Measurements from ENCODE around the gene TBC1D8B. TPM values are rescaled to one million over a fixed set of nuclear protein-coding genes. Genes with fewer than 3 reads are reported as not detected.

TBC1D8B gene
- total RNA-seq = 7.0 and 13.2 TPM in 2 replicates

DNA sequence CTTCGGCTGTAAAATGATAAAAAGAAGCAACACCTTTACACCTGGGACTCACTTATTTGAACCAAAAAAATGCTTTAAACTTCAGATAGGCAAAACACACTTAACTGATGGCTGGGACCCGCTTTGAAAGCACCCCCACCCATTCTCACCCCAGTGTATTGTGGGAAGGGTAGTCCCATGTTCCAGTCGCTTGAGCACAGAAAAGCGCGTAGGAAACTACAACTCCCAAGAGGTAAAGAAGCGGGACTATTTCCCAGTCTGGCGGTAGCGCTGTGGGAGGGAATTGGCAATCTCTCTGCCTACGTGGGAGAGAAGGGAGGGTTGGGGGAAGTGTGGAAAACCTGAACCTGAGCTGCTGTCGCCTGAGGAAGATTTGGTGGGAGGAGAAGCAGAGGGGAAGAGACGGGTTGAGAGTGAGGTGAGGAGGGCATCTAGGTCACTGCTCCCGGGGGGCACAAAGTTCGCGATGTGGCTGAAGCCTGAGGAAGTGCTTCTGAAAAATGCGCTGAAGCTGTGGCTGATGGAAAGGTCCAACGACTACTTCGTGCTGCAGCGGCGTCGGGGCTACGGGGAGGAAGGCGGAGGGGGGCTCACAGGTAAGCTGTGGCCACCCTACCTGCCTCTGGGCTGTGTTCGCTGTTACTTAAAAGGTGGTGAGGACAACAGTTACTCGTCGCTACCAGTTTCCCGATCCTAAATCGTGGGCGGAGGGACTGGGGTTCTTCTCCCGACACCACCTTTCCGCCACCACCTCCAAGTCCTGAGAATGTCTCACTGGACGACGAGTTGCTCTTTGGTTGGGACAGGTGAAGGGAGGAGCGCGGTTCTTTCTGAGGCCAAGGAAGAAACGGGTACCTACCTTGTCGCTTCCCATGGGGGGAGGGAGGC is at the start of gene TBC1D8B:
Gene TBC1D8B, plus strand, starts transcription at position 286 of the 888 bp plus-strand sequence. Its CDS starts 181 bp downstream, at position 467.

GRCh38 chrX:106903291-106903824 is 100.9 kb downstream of the TBC1D8B start, which contains the start of gene RIPPLY1:
Gene RIPPLY1 (minus strand): TSS chrX:106903341. CDS start chrX:106903287, 54 bp downstream.

DNA sequence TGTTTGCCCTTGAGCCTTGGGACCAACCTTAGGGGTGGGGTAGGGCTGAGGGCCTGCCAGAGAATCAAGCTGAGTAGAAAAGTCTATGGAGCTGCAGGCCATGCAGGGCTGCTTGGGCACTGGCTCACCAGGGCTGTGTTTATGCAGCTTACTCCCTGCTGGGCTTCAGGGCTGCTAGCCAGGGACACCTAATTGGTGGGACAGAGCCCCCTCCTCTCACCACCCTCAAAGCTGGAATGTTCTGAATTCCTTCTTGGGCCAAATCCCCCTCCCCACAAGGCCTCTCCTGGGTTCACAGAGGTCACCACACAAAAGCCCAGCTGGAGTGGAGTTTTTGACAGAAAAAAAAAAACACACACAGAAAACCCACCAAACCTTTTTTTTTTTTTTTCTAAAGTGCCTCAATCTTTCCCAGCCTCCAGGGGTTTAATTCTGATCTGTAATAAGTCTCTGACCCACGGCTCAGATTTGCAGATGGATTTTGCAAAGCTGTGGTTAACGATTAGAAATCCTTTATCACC is 117.5 kb downstream of the TBC1D8B start, which contains the start of gene CLDN2:
Gene CLDN2, plus strand, starts transcription at position 471 of the 521 bp plus-strand sequence. CDS start 7,827 bp downstream, outside the sequence.

Other genes with a start within 250 kb of the TBC1D8B start
- 0.95 and 1.2 TPM in 2 replicates for gene RADX, start 190.7 kb upstream of the TBC1D8B start, total RNA-seq
- gene RNF128, start 76.0 kb upstream of the TBC1D8B start, total RNA-seq = 3.3 and 3.6 TPM in 2 replicates
- gene RIPPLY1, start 100.7 kb downstream of the TBC1D8B start, total RNA-seq = not detected in 2 replicates
- not detected in 2 replicates for gene CLDN2, start 117.7 kb downstream of the TBC1D8B start, total RNA-seq
- gene MORC4, start 197.5 kb downstream of the TBC1D8B start, total RNA-seq = 23.5 and 24.4 TPM in 2 replicates

Data from bronchial smooth muscle cell (primary cell).